SU-DHL-6 (cell line): ENCODE results near the gene RHEB.

Experiments used
- CTCF ChIP-seq: fragments of 200-600 bp; sonication (generic); IDR thresholded peaks from one replicate; pipeline ENCODE4 v1.5.1; 2017; ENCODE audit warnings: antibody characterized with exemption, mild to moderate bottlenecking, low read length, moderate library complexity; ENCODE audit not compliant: insufficient read depth, poor library complexity, severe bottlenecking
- EZH2phosphoT487 ChIP-seq: fragments of 200-600 bp; sonication (generic), shearing (Covaris generic); conservative IDR thresholded peaks from 2 replicates; pipeline ENCODE4 v1.6.1; 2018; ENCODE audit warnings: mild to moderate bottlenecking, antibody characterized with exemption, low read length, moderate library complexity, mixed read lengths

DNA sequence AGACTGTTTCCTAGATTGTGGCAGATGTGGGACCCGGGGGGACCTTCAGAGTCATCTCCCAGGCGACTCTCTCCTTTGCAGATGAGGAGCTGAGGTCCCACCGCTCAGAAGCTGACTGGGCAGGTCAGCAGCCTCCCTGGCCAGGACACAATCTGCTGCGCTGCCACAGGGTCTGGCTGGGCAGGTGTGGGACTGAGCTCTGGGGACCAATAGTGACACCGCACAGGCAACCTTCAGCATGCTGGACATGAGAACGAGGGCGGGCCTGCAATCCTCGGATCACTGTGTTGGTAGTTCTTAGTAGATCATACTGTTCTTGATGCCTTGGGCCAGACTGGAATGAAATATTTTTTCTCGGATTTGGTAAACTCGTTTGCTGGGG is 59.2 kb downstream of the RHEB start:
- TF ChIP-seq EZH2phosphoT487 (no peak), CTCF (no peak)
